Stimulated activated CD4-positive, alpha-beta T cell treated with anti-CD3 and anti-CD28 coated beads, TNF-alpha, amount 100 ng/mL, for 1 hour (primary cell): ENCODE results near the gene HIGD1A.

Experiments used
- DNase-seq, 3 donors: peaks; one replicate each; pipeline ENCODE4 v3.0.0-alpha.2; 2020; ENCODE audit warnings: low read depth in 3 of 3, low spot score in 1 of 3

Gene HIGD1A

GRCh38 chr3:42801784-42802183 lies 2.5 kb downstream of the HIGD1A start:
- DNase-seq: no peak

- no peak for DNase-seq
Measured at GRCh38 chr3:42801048-42801620, 3.2 kb downstream of the HIGD1A start.

GRCh38 chr3:42800251-42800650 lies 4.0 kb downstream of the HIGD1A start:
- no peak for DNase-seq

GRCh38 chr3:42799376-42799775 lies 4.9 kb downstream of the HIGD1A start:
- no peak for DNase-seq

GRCh38 chr3:42796332-42796885 lies 7.9 kb downstream of the HIGD1A start:
- DNase-seq: no peak

- DNase-seq: no peak
Measured at GRCh38 chr3:42795621-42796181, 8.6 kb downstream of the HIGD1A start.

- no peak for DNase-seq
Measured at GRCh38 chr3:42790714-42791229, 13.5 kb downstream of the HIGD1A start.

GRCh38 chr3:42786631-42787030 lies 17.7 kb downstream of the HIGD1A start:
- no peak for DNase-seq

GRCh38 chr3:42786212-42786611 lies 18.1 kb downstream of the HIGD1A start:
- DNase-seq: no peak

- no peak for DNase-seq
Measured at GRCh38 chr3:42780892-42781700, 23.2 kb downstream of the HIGD1A start.

GRCh38 chr3:42780398-42780797 lies 23.9 kb downstream of the HIGD1A start:
- no peak for DNase-seq

GRCh38 chr3:42778644-42779043 lies 25.6 kb downstream of the HIGD1A start:
- DNase-seq: no peak

- no peak for DNase-seq
Measured at GRCh38 chr3:42773409-42773751, 30.9 kb downstream of the HIGD1A start.

GRCh38 chr3:42772670-42773408 lies 31.5 kb downstream of the HIGD1A start, which contains the start of gene CCDC13:
Gene CCDC13, minus strand, starts transcription at chr3:42773253. Its CDS starts 14,908 bp downstream, at chr3:42758345.
- DNase-seq: peak; percentile 44 to 82 (median 62)

- DNase-seq: no peak
Measured at GRCh38 chr3:42771271-42771670, 33.0 kb downstream of the HIGD1A start.

GRCh38 chr3:42769477-42770131 lies 34.7 kb downstream of the HIGD1A start:
- DNase-seq: no peak

GRCh38 chr3:42764561-42765295 lies 39.6 kb downstream of the HIGD1A start:
- DNase-seq: no peak

- no peak for DNase-seq
Measured at GRCh38 chr3:42764115-42764514, 40.2 kb downstream of the HIGD1A start.

- DNase-seq: no peak
Measured at GRCh38 chr3:42763021-42763420, 41.3 kb downstream of the HIGD1A start.
